Trophoblast cell (in vitro differentiated cells and primary cell): ENCODE results near the gene NCR2.

ENCODE experiments used
- DNase-seq, 2 donors: peaks; one replicate each; pipeline ENCODE4 v3.0.0-alpha.2; 2016
- H2AFZ ChIP-seq: 2 replicates; pipeline ENCODE4 v1.6.1; 2013; ENCODE audit warnings: low read length, moderate library complexity, mild to moderate bottlenecking; ENCODE audit not compliant: insufficient read depth, poor library complexity
- H2AK5ac ChIP-seq: 2 replicates; pipeline ENCODE4 v1.6.1; 2013; ENCODE audit warnings: mild to moderate bottlenecking, low read length
- H2BK120ac ChIP-seq: 2 replicates; pipeline ENCODE4 v1.6.1; 2013; ENCODE audit warnings: low read length, mild to moderate bottlenecking, moderate library complexity; ENCODE audit not compliant: insufficient read depth, poor library complexity
- H2BK12ac ChIP-seq: 2 replicates; pipeline ENCODE4 v1.6.1; 2013; ENCODE audit warnings: mild to moderate bottlenecking, low read length, moderate library complexity
- H2BK5ac ChIP-seq: 2 replicates; pipeline ENCODE4 v1.6.1; 2013; ENCODE audit warnings: low read length, low read depth, moderate library complexity, mild to moderate bottlenecking; ENCODE audit not compliant: poor library complexity
- H3K14ac ChIP-seq: 2 replicates; pipeline ENCODE4 v1.6.1; 2013; ENCODE audit warnings: mild to moderate bottlenecking, low read length
- H3K18ac ChIP-seq: 2 replicates; pipeline ENCODE4 v1.6.1; 2013; ENCODE audit warnings: mild to moderate bottlenecking, low read length
- H3K23ac ChIP-seq: 2 replicates; pipeline ENCODE4 v1.6.1; 2013; ENCODE audit warnings: low read length
- H3K27ac ChIP-seq: 2 replicates; pipeline ENCODE4 v1.5.1; 2013; ENCODE audit warnings: low read depth, mild to moderate bottlenecking, inconsistent platforms, low read length, moderate library complexity
- H3K27me3 ChIP-seq: 2 replicates; pipeline ENCODE4 v1.6.1; 2013; ENCODE audit warnings: inconsistent platforms, mild to moderate bottlenecking, low read length, moderate library complexity; ENCODE audit not compliant: insufficient read depth
- H3K36me3 ChIP-seq, 2 experiments: 1 replicate in 1 of 2; 2 replicates in 1 of 2; pipeline ENCODE4 v1.6.1; 2013; ENCODE audit warnings: low read length in 2 of 2, mild to moderate bottlenecking in 2 of 2, moderate library complexity in 1 of 2; ENCODE audit not compliant: insufficient read depth in 2 of 2, control insufficient read depth in 1 of 2
- H3K4ac ChIP-seq: 2 replicates; pipeline ENCODE4 v1.6.1; 2013; ENCODE audit warnings: low read depth, mild to moderate bottlenecking, low read length, moderate library complexity
- H3K4me1 ChIP-seq, 2 experiments: 1 replicate in 1 of 2; 2 replicates in 1 of 2; pipeline ENCODE4 v1.6.1; 2013; ENCODE audit warnings: low read length in 2 of 2, mild to moderate bottlenecking in 2 of 2, moderate library complexity in 1 of 2; ENCODE audit not compliant: insufficient read depth in 2 of 2, control insufficient read depth in 1 of 2
- H3K4me2 ChIP-seq: 2 replicates; pipeline ENCODE4 v1.6.1; 2013; ENCODE audit warnings: inconsistent platforms, mild to moderate bottlenecking, low read length, moderate library complexity
- H3K4me3 ChIP-seq: 2 replicates; pipeline ENCODE4 v1.5.1; 2013; ENCODE audit warnings: mild to moderate bottlenecking, low read depth, low read length, inconsistent platforms
- H3K79me1 ChIP-seq: one replicate; pipeline ENCODE4 v1.6.1; 2013; ENCODE audit warnings: low read length
- H3K79me2 ChIP-seq: 2 replicates; pipeline ENCODE4 v1.6.1; 2013; ENCODE audit warnings: low read length, mild to moderate bottlenecking; ENCODE audit not compliant: control insufficient read depth, insufficient read depth, poor library complexity
- H3K9ac ChIP-seq: 2 replicates; pipeline ENCODE4 v1.6.1; 2013; ENCODE audit warnings: mild to moderate bottlenecking, low read length
- H3K9me3 ChIP-seq: 2 replicates; pipeline ENCODE4 v1.6.1; 2013; ENCODE audit warnings: low read depth, mild to moderate bottlenecking, control low read depth, inconsistent platforms, low read length; ENCODE audit not compliant: insufficient read depth
- H4K12ac ChIP-seq: 2 replicates; pipeline ENCODE4 v1.6.1; 2013; ENCODE audit warnings: low read depth, mild to moderate bottlenecking, low read length, moderate library complexity
- H4K8ac ChIP-seq: 2 replicates; pipeline ENCODE4 v1.6.1; 2013; ENCODE audit warnings: low read depth, mild to moderate bottlenecking, low read length, moderate library complexity
- H4K91ac ChIP-seq: one replicate; pipeline ENCODE4 v1.6.1; 2013; ENCODE audit warnings: low read depth, mild to moderate bottlenecking, low read length, moderate library complexity
- WGBS: extraction: QIAGEN DNeasy Blood & Tissue Kit; methylation state at CpG from one replicate; pipeline ENCODE4 v1.1.7; 2013; ENCODE audit warnings: missing lambda C conversion rate; ENCODE audit not compliant: insufficient read length, insufficient coverage; ENCODE audit errors: extremely low coverage; 5-methylcytosine and 5-hydroxymethylcytosine counted together

Gene NCR2

DNA sequence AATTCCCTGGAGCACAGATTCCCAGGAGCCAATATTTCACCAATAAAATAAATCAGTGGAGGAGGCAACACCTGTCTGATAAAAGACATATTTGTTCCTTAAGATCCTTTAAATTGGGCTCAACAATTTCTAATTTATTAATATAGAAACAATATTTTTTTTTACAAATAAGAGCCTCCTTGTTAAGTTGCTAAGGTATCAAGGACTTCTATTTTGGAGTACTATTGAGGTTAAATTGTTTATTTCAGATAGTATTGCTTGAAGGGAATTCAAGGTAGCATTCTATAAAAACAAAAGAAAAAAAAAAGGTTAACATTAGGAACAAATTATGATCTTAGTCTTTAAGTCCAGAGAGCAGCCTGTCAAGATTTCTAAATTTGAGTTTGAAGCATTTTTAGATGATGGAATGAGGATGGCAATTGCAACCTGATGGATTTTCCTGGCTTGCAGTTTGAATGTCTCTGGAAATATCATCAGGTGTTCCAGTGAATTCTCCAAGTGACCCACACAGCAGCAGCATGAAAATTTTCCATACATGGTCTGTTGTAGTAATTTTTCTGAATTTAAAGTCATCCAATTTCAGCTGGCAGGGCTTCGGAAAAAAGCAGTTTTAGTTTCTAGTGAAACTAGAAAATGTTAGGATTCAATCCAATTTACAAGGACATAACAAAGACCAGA is 19.3 kb upstream of the NCR2 start:
- H3K27me3 ChIP-seq = no peaks in the 10 kb centered on the region
- H2BK120ac ChIP-seq = no peak overlapping the region
- no peaks in the 10 kb centered on the region for H3K79me2 ChIP-seq
- peaks cover 2% of the 10 kb centered on the region in 2 experiments for H3K4me1 ChIP-seq
- no peak overlapping the region for H2AK5ac ChIP-seq
- H4K12ac ChIP-seq = no peak overlapping the region
- H3K4me3 ChIP-seq = no peak overlapping the region
- no peak overlapping the region for H3K4ac ChIP-seq
- H4K91ac ChIP-seq = no peak overlapping the region
- no peak overlapping the region for H3K14ac ChIP-seq
- no peak overlapping the region for H2BK5ac ChIP-seq
- H3K23ac ChIP-seq = no peak overlapping the region
- no peak overlapping the region for H2BK12ac ChIP-seq
- no peaks in the 10 kb centered on the region for H3K79me1 ChIP-seq
- peaks cover 2% of the 10 kb centered on the region for H3K9me3 ChIP-seq
- no peaks in the 10 kb centered on the region for H3K36me3 ChIP-seq
- no peak overlapping the region for H3K27ac ChIP-seq
- H3K18ac ChIP-seq = no peak overlapping the region
- H4K8ac ChIP-seq = no peak overlapping the region
- DNase-seq = no peak
- no peak overlapping the region for H2AFZ ChIP-seq
- WGBS = no CpG with 5 or more reads among the region's 1 CpG
- H3K4me2 ChIP-seq = no peak overlapping the region
- no peak overlapping the region for H3K9ac ChIP-seq

DNA sequence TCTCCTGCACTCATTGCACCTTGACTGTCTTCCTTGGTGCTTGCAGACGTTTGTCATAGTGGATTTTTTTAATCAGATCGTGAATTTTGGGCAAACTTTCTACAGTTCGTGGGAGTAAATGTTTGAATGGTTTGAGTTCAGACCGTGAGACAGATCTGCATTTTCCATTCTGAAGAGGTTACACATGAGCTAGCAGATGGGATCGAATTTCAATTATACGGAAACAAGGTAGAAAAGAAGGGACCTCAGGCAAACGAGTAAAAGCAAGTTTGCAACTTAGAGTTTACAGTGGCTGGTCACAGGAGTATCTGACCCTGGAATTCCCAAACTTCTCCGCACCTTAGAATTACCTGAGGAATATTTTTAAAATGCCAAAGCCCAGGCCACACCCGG is 17.2 kb upstream of the NCR2 start:
- H3K36me3 ChIP-seq = no peaks in the 10 kb centered on the region

DNA sequence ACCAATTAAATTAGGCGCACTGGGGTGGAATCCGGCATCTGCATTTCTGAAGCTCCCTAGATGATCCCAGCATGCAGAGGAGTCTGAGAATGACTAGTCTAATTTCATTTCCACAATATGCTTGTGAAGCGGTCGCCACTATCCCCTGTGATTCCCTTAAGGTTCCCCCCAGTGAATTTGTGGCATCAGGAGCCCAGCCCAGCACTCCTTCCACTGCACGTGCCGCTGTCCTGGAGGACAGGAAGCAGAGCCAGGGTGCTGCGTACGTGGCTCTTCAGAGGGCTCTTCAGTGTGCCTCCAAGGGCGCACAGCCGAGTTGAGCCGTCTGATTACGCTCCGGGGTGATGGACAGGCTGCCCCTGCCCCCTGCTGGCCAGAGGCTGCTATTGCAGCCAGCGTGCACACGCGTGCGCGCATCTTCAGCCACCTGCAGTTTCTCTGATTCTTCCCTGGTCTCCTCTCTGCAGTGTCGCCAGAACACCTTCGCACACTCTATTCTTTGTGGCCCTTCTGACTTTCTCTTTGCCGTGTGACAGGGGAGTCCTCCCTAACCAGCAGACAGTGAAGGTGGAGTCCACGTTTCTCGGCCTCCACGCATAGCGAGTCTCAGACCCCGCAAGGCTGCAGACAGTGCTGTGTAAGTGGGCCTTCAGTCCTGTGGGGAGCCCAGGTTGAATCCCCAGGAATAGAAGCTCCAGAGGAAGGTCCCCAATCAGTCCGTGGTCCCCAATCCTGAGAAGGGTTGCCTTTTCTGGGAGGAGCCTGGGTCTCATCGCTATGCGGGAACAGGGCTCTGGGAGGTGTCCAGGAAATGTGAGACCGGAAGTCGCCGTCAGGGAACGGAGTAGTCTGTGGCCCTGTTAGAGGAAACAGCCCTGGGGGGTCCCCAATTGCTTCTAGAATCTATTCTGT is 16.5 kb upstream of the NCR2 start:
- no peak overlapping the region for H3K9ac ChIP-seq
- no peaks in the 10 kb centered on the region for H3K79me2 ChIP-seq
- H4K12ac ChIP-seq = no peak overlapping the region
- H2BK12ac ChIP-seq = no peak overlapping the region
- H3K27ac ChIP-seq = no peak overlapping the region
- no peak overlapping the region for H3K14ac ChIP-seq
- no peaks in the 10 kb centered on the region for H3K36me3 ChIP-seq
- H2AK5ac ChIP-seq = no peak overlapping the region
- H3K4me1 ChIP-seq = peaks cover 2% of the 10 kb centered on the region in 2 experiments
- no peak overlapping the region for H3K23ac ChIP-seq
- no peak overlapping the region for H3K4me3 ChIP-seq
- H3K4ac ChIP-seq = no peak overlapping the region
- no peaks in the 10 kb centered on the region for H3K9me3 ChIP-seq
- no peak overlapping the region for H4K8ac ChIP-seq
- peak overlapping the region; percentile 70 for H3K4me2 ChIP-seq
- no peaks in the 10 kb centered on the region for H3K79me1 ChIP-seq
- WGBS = no CpG with 5 or more reads among the region's 33 CpGs
- no peaks in the 10 kb centered on the region for H3K27me3 ChIP-seq
- no peak overlapping the region for H3K18ac ChIP-seq
- no peak overlapping the region for H4K91ac ChIP-seq
- DNase-seq = peak; percentile 70 to 87
- H2AFZ ChIP-seq = peak overlapping the region; percentile 30
- H2BK120ac ChIP-seq = no peak overlapping the region
- no peak overlapping the region for H2BK5ac ChIP-seq

More for the DNA sequence above, 17.2 kb upstream of the NCR2 start:
- H3K18ac ChIP-seq = no peak overlapping the region
- H3K27ac ChIP-seq = no peak overlapping the region
- no peak overlapping the region for H4K91ac ChIP-seq
- no peak overlapping the region for H4K12ac ChIP-seq
- no peak overlapping the region for H2AFZ ChIP-seq
- no peak overlapping the region for H3K23ac ChIP-seq
- H3K27me3 ChIP-seq = no peaks in the 10 kb centered on the region
- H3K79me2 ChIP-seq = no peaks in the 10 kb centered on the region
- no peaks in the 10 kb centered on the region for H3K79me1 ChIP-seq
- H3K9ac ChIP-seq = no peak overlapping the region
- no peak overlapping the region for H3K14ac ChIP-seq
- H2BK120ac ChIP-seq = no peak overlapping the region
- H2AK5ac ChIP-seq = no peak overlapping the region
- no peak overlapping the region for H3K4ac ChIP-seq
- peak overlapping the region; percentile 70 for H3K4me2 ChIP-seq
- H3K9me3 ChIP-seq = no peaks in the 10 kb centered on the region
- H3K4me3 ChIP-seq = no peak overlapping the region
- no peak overlapping the region for H2BK5ac ChIP-seq
- H2BK12ac ChIP-seq = no peak overlapping the region
- H4K8ac ChIP-seq = no peak overlapping the region
- peaks cover 2% of the 10 kb centered on the region in 2 experiments for H3K4me1 ChIP-seq
- DNase-seq = no peak
- WGBS = no CpG with 5 or more reads among the region's 9 CpGs

DNA sequence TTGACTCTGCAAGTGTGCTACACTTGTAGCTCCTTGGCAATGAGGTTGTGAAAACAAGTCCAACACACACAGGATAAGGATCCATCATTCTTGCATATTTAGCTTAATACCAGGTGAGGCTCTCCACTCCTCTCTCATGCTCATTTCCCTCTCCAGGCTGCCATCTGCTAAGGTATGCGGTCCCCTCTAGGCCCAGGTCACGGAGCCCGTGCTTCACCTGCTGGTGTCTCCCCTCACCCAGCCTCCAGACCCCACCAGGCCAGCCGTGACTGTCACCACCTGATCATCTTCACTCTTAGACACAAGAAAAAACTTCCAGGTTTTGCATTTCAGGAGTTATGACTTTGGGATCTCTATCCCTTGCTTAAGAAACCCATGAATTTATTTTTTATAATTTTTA is 14.2 kb upstream of the NCR2 start:
- H2AK5ac ChIP-seq = no peak overlapping the region
- no peak overlapping the region for H3K4me2 ChIP-seq
- H3K27ac ChIP-seq = no peak overlapping the region
- H4K91ac ChIP-seq = no peak overlapping the region
- H3K79me2 ChIP-seq = no peaks in the 10 kb centered on the region
- no CpG with 5 or more reads among the region's 4 CpGs for whole genome bisulfite sequencing
- no peak overlapping the region for H4K12ac ChIP-seq
- H2BK12ac ChIP-seq = no peak overlapping the region
- H3K18ac ChIP-seq = no peak overlapping the region
- H4K8ac ChIP-seq = no peak overlapping the region
- H3K23ac ChIP-seq = no peak overlapping the region
- H3K79me1 ChIP-seq = no peaks in the 10 kb centered on the region
- H3K4me1 ChIP-seq = peaks cover 2% of the 10 kb centered on the region in 2 experiments
- no peak overlapping the region for H2AFZ ChIP-seq
- no peak overlapping the region for H2BK5ac ChIP-seq
- H2BK120ac ChIP-seq = no peak overlapping the region
- H3K9ac ChIP-seq = no peak overlapping the region
- no peak overlapping the region for H3K4me3 ChIP-seq
- no peak overlapping the region for H3K14ac ChIP-seq
- no peaks in the 10 kb centered on the region for H3K9me3 ChIP-seq
- no peak for DNase-seq
- no peaks in the 10 kb centered on the region for H3K36me3 ChIP-seq
- H3K27me3 ChIP-seq = no peaks in the 10 kb centered on the region
- H3K4ac ChIP-seq = no peak overlapping the region
